Retinal pigment epithelial cell (primary cell): ENCODE data around the gene ASPDH.
"Not testable (repeated sequence)": the region's sequence is repeated elsewhere in the genome, so short reads cannot be mapped to it uniquely, and the experiment has no call there.

Experiments used
- DNase-seq: peaks from one replicate; pipeline ENCODE4 v3.0.0-alpha.2; 2010; ENCODE audit warnings: low read depth
- H3K4me3 ChIP-seq: 2 replicates; pipeline ENCODE4 v1.5.1; 2011; ENCODE audit warnings: mild to moderate bottlenecking, low read length, control low read depth, moderate library complexity
- TF ChIP-seq, protein P1 (sequence below): conservative IDR thresholded peaks from 2 replicates; pipeline ENCODE4 v1.5.1; 2011; ENCODE audit warnings: low read depth, low read length, control low read depth, inconsistent platforms

Gene ASPDH

DNA sequence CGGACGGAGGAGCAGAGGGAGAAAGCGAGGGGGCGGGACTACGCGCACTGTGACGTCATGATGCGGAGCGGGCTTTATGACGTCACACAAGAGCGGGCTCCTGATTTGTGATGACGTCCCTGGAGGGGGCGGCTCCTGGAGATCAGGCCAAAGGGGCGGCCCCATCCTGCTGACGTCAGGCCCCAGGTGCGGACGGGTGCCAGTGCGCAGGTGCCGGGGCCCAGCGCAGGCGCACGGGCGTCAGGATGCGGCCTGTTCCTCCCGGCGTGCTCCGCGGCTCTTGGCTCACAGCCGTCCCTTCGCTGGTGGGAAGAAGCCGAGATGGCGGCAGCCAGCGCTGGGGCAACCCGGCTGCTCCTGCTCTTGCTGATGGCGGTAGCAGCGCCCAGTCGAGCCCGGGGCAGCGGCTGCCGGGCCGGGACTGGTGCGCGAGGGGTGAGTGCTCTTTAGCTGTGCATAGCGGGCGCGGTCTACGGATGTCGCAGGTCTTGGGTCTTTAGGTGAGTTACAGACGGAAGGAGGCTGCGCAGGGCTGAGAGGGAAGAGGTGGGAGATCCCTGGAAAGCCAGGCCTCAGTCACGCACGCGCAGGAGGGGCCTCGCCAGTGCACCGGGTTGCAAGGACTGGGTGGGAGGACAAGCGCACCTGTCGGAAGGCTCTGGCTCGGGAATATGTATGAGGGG, 37.3 kb downstream of the ASPDH start, which contains the start of the genes EMC10 and GARIN5A:
TSS of gene EMC10 (plus strand) at position 284 of the 683 bp plus-strand sequence. CDS start at position 322, 38 bp downstream.
TSS of gene GARIN5A (minus strand) at position 625 of the 683 bp plus-strand sequence. CDS start at position 165, 460 bp downstream.
- H3K4me3 ChIP-seq = peak within 1 kb of the TSS; percentile 84
- DNase-seq = peak; percentile 87
- TF ChIP-seq, protein P1, sequence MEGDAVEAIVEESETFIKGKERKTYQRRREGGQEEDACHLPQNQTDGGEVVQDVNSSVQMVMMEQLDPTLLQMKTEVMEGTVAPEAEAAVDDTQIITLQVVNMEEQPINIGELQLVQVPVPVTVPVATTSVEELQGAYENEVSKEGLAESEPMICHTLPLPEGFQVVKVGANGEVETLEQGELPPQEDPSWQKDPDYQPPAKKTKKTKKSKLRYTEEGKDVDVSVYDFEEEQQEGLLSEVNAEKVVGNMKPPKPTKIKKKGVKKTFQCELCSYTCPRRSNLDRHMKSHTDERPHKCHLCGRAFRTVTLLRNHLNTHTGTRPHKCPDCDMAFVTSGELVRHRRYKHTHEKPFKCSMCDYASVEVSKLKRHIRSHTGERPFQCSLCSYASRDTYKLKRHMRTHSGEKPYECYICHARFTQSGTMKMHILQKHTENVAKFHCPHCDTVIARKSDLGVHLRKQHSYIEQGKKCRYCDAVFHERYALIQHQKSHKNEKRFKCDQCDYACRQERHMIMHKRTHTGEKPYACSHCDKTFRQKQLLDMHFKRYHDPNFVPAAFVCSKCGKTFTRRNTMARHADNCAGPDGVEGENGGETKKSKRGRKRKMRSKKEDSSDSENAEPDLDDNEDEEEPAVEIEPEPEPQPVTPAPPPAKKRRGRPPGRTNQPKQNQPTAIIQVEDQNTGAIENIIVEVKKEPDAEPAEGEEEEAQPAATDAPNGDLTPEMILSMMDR = no peak

DNA sequence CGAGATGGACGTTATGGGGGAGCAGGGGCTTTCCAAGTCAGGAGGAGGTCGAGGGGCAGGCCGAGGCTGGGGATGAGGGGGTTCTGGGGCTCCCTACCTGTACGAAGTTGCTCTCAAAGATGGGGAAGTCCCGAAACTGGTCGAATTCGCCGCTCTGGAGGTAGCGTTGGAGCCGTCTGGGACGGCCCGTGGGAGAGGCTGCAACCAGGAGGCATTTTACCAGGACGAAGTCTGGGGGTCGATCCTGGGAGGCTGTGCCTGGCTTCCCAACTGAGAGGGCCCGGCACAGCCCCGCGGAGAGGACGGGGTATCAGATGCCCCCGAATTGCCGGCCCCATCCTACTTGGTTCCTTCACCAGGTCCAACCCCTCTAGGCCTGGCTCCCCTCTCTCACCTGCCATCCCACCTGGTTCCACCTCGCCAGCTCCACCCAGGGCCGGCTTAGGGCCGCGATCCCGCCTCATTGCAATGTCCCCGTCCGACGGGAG, 37.9 kb downstream of the ASPDH start:
- DNase-seq = no peak
- H3K4me3 ChIP-seq = peak overlapping the region; percentile 24
- TF ChIP-seq, protein P1 = no peak

DNA sequence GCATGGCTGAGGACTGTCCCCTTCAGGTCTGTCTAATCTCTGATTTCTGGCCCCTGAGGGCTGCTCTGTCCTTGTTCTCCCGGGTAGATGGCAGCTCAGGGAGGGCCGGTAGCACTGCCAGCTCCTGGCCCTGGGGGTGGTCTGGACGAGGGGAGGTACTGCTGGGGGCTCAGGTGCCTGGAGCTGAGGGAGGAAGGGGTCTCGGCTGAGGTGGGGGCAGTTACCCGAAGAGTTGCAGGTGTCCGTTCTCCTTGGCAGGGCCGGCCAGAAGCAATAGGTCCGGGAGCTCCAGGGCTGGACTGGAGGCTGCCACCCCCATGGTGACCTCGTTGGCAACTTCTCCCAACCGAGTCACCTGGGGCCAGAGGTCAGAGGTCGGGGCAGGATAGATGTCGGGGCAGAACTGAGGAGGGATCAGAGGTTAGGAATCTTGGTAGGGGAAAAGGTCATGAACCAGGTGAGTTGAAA, 38.6 kb downstream of the ASPDH start:
- TF ChIP-seq, protein P1 = no peak
- no peak for DNase-seq
- no peak overlapping the region for H3K4me3 ChIP-seq

GRCh38 chr19:50473336-50473735, 40.4 kb downstream of the ASPDH start:
- not testable (repeated sequence) for H3K4me3 ChIP-seq, DNase-seq

DNA sequence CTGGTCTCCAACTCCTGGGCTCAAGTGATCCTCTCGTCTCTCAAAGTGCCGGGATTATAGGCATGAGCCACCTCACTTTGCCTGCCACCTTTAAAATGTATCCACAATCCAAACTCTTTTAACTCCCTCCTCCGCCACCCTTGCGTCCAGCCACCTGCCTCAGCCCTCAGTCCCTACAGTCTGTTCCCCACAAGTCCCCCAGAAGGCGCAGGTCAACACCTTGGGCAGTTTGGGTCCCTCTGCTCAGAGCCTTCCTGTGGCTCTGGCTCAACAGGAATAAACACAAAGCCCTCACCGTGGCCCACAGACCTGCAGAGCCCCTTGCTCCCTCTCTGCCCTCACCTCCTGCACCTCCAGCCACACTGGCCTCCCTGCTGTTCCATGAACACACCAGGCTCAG, 44.9 kb downstream of the ASPDH start:
- DNase-seq = no peak
- TF ChIP-seq, protein P1 = no peak
- no peak overlapping the region for H3K4me3 ChIP-seq

DNA sequence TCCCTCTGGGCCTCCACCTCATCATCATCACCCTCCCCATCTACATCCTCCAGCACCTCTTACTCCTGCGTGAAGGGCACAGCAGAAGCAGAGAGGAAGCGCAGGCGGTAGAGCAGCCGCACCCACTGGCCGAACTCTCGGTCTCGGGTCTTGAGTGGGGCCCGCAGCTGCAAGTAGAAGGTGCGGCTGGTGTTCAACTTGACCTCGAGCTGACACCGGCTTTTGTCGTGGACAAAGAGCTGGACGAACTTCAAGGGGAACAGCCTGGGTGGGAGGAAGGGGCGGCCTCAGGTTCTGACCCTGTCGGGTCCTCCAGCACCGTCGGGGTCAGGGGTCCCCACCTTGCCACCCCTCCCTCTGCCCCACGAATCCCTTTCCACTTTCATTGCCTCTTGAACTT, 46.1 kb downstream of the ASPDH start:
- TF ChIP-seq, protein P1 = no peak

GRCh38 chr19:50466706-50467039, 47.0 kb downstream of the ASPDH start:
- TF ChIP-seq, protein P1 = no peak
- H3K4me3 ChIP-seq = no peak overlapping the region
- DNase-seq = no peak

More for the DNA sequence above, 46.1 kb downstream of the ASPDH start:
- no peak for DNase-seq
- no peak overlapping the region for H3K4me3 ChIP-seq
